Lung (tissue), 12 donors: ENCODE data around the gene PPP4R1. TPM values are rescaled to one million over a fixed set of nuclear protein-coding genes. Genes with fewer than 3 reads are reported as not detected.

ENCODE experiments used
- ATAC-seq: fragments of 200-7000 bp; cut with Tn5 transposase; one replicate; pipeline ENCODE4 v1.9.1; 2020; ENCODE audit warnings: moderate number of reproducible peaks; ENCODE audit not compliant: insufficient read depth, low FRiP score
- DNase-seq, 3 donors: peaks; one replicate each; pipeline ENCODE4 v3.0.0-alpha.2; 2013 to 2017
- H3K27ac ChIP-seq, 2 donors: one replicate each; pipeline ENCODE4 v1.5.1; 2013; ENCODE audit warnings: mild to moderate bottlenecking in 2 of 2, moderate library complexity in 2 of 2, control low read depth in 1 of 2, inconsistent platforms in 1 of 2, low read depth in 1 of 2, low read length in 1 of 2
- H3K27me3 ChIP-seq, 3 donors: one replicate each; pipeline ENCODE4 v1.5.1; 2013; ENCODE audit warnings: low read length in 2 of 3; ENCODE audit not compliant: control insufficient read depth in 3 of 3, insufficient read depth in 3 of 3
- H3K36me3 ChIP-seq, 4 donors: one replicate each; pipeline ENCODE4 v1.5.1; 2013; ENCODE audit warnings: low read length in 4 of 4, mild to moderate bottlenecking in 1 of 4, moderate library complexity in 1 of 4; ENCODE audit not compliant: control insufficient read depth in 4 of 4, insufficient read depth in 4 of 4
- H3K4me1 ChIP-seq, 5 donors: one replicate each; pipeline ENCODE4 v1.5.1; 2013; ENCODE audit warnings: low read length in 5 of 5, mild to moderate bottlenecking in 2 of 5, moderate library complexity in 1 of 5; ENCODE audit not compliant: control insufficient read depth in 5 of 5, insufficient read depth in 5 of 5
- H3K4me3 ChIP-seq: one replicate; pipeline ENCODE4 v1.5.1; 2013; ENCODE audit warnings: mild to moderate bottlenecking, control low read depth, moderate library complexity
- H3K9ac ChIP-seq, 2 donors: one replicate each; pipeline ENCODE4 v1.5.1; 2013; ENCODE audit warnings: low read length in 2 of 2, control low read depth in 1 of 2; ENCODE audit not compliant: insufficient read depth in 1 of 2
- H3K9me3 ChIP-seq, 4 donors: one replicate each; pipeline ENCODE4 v1.5.1; 2013; ENCODE audit warnings: low read length in 3 of 4, mild to moderate bottlenecking in 1 of 4, moderate library complexity in 1 of 4; ENCODE audit not compliant: control insufficient read depth in 4 of 4, insufficient read depth in 3 of 4
- CTCF ChIP-seq: IDR thresholded peaks from 2 replicates; pipeline ENCODE4 v1.5.1; 2012; ENCODE audit warnings: mild to moderate bottlenecking; ENCODE audit errors: control extremely low read depth, extremely low read depth
- WGBS, 2 donors: extraction: QIAGEN DNeasy Blood & Tissue Kit; methylation state at CpG; one replicate each; pipeline ENCODE4 v1.1.7; 2013; 5-methylcytosine and 5-hydroxymethylcytosine counted together
- polyA plus RNA-seq, 2 donors: library from polyadenylated mRNA; stranded (reverse); fragments of 200-250 nt; gene quantifications; one replicate each; pipeline ENCODE4 v1.2.1, GENCODE V29; 2013
- total RNA-seq, 2 donors: library from RNA; depleted of rRNA in 1 of 2; stranded (reverse); fragments of >200 nt in 1 of 2; gene quantifications; one replicate each; pipeline ENCODE4 v1.2.1, GENCODE V29; 2014 to 2021
- donor health status: control.
- donor health status: control.
- donor health status: Bipolar disorder and iron deficiency.
- donor health status: healthy.
- donor health status: DM: yes; HTN: yes; CAD: no.

Gene PPP4R1
- total and polyA plus RNA-seq, 4 donors: 34.4 to 190 (median 99.0) TPM

- H3K4me3 ChIP-seq: no peak overlapping the region
- no peaks in the 10 kb centered on the region for H3K27me3 ChIP-seq
- WGBS, 2 donors: 70 to 83% methylated on average over 5 of the region's 5 CpGs
- no peaks in the 10 kb centered on the region for H3K36me3 ChIP-seq
- no peak for ATAC-seq
- H3K4me1 ChIP-seq: peaks cover 0 to 2% (median 0%) of the 10 kb centered on the region in 5 donors
- no peak overlapping the region for H3K27ac ChIP-seq
- H3K9ac ChIP-seq: no peak overlapping the region
- TF ChIP-seq CTCF: no peak
- peak; percentile 19 to 27 (median 22) for DNase-seq
- no peaks in the 10 kb centered on the region for H3K9me3 ChIP-seq
Measured at GRCh38 chr18:9653390-9653789, 39.0 kb upstream of the PPP4R1 start.

GRCh38 chr18:9649164-9649540 lies 34.8 kb upstream of the PPP4R1 start:
- Histone ChIP-seq H3K4me1 (peaks cover 0 to 1% (median 0%) of the 10 kb centered on the region in 5 donors), H3K9ac (no peak overlapping the region), H3K4me3 (no peak overlapping the region), H3K9me3 (no peaks in the 10 kb centered on the region), H3K27me3 (no peaks in the 10 kb centered on the region), H3K36me3 (no peaks in the 10 kb centered on the region), H3K27ac (no peak overlapping the region)
- WGBS, 2 donors: 95 to 96% methylated on average over 3 of the region's 3 CpGs
- ATAC-seq: no peak
- no peak for TF ChIP-seq CTCF
- no peak for DNase-seq

GRCh38 chr18:9648431-9649163 lies 34.2 kb upstream of the PPP4R1 start:
- Histone ChIP-seq H3K9ac (no peak overlapping the region), H3K9me3 (no peaks in the 10 kb centered on the region), H3K4me1 (peaks cover 0 to 5% (median 0%) of the 10 kb centered on the region in 5 donors), H3K27me3 (no peaks in the 10 kb centered on the region), H3K4me3 (no peak overlapping the region), H3K36me3 (no peaks in the 10 kb centered on the region), H3K27ac (no peak overlapping the region)
- 87 to 90% methylated on average over 7 of the region's 7 CpGs for WGBS, 2 donors
- no peak for TF ChIP-seq CTCF
- ATAC-seq: no peak
- no peak for DNase-seq
